WTC11 (cell line): ENCODE data around the gene LDLRAD4. TPM values are rescaled to one million over a fixed set of nuclear protein-coding genes. Genes with fewer than 3 reads are reported as not detected.

ENCODE experiments used
- ATAC-seq: fragments of 200-7000 bp; cut with Tn5 transposase; 2 replicates; pipeline ENCODE4 v1.10.0; 2021; ENCODE audit warnings: mild to moderate bottlenecking, moderate library complexity
- CTCF ChIA-PET: fragments of 300-600 bp; sonication (Branson Sonifier 250); formaldehyde crosslinking; loops from one replicate; lab custom pipeline; 2021; ENCODE audit warnings: antibody characterized with exemption; lab: Charles Lee
- POLR2A ChIA-PET: fragments of 350-600 bp; sonication (Branson Sonifier 250); formaldehyde crosslinking; loops from one replicate; lab custom pipeline; 2021; ENCODE audit warnings: antibody characterized with exemption; lab: Charles Lee
- DNase-seq: peaks from one replicate; pipeline ENCODE4 v3.0.0; 2021; ENCODE audit warnings: low spot score
- H3K27ac Mint-ChIP-seq: 2 replicates; pipeline ENCODE4 v1.8.0; 2021; ENCODE audit warnings: mixed read lengths
- H3K27me3 Mint-ChIP-seq: 2 replicates; pipeline ENCODE4 v1.8.0; 2021; ENCODE audit warnings: low read depth, mild to moderate bottlenecking, moderate library complexity, mixed read lengths
- H3K36me3 Mint-ChIP-seq: 2 replicates; pipeline ENCODE4 v1.8.0; 2021; ENCODE audit warnings: mixed read lengths
- H3K4me1 Mint-ChIP-seq: 2 replicates; pipeline ENCODE4 v1.8.0; 2022; ENCODE audit warnings: mixed read lengths
- H3K4me3 Mint-ChIP-seq: 2 replicates; pipeline ENCODE4 v1.8.0; 2021; ENCODE audit warnings: mild to moderate bottlenecking, moderate library complexity, mixed read lengths
- H3K9me3 Mint-ChIP-seq: 2 replicates; pipeline ENCODE4 v1.8.0; 2021; ENCODE audit warnings: mixed read lengths
- CREM ChIP-seq: sonication (generic); formaldehyde crosslinking; IDR thresholded peaks from 2 replicates; pipeline ENCODE4 v1.8.1; 2022; ENCODE audit warnings: mild to moderate bottlenecking, missing genetic modification reagents, moderate library complexity
- EMX1 ChIP-seq: fragments of 250-450 bp; sonication (Bioruptor Pico); IDR thresholded peaks from 2 replicates; pipeline ENCODE4 v1.8.0; 2021; ENCODE audit warnings: mild to moderate bottlenecking
- FOXP1 ChIP-seq: sonication (generic); formaldehyde crosslinking; IDR thresholded peaks from 2 replicates; pipeline ENCODE4 v1.8.0; 2022; ENCODE audit warnings: missing genetic modification reagents, mild to moderate bottlenecking, moderate library complexity, borderline replicate concordance
- GRHL2 ChIP-seq: fragments of 250-450 bp; sonication (Bioruptor Pico); IDR thresholded peaks from 2 replicates; pipeline ENCODE4 v1.8.0; 2022; ENCODE audit warnings: mild to moderate bottlenecking, moderate library complexity; ENCODE audit not compliant: insufficient replicate concordance, severe bottlenecking
- GTF2I ChIP-seq: fragments of 250-450 bp; sonication (Bioruptor Pico); conservative IDR thresholded peaks from 2 replicates; pipeline ENCODE4 v1.4.0; 2021; ENCODE audit warnings: mild to moderate bottlenecking
- HMGA2 ChIP-seq: fragments of 250-450 bp; sonication (Bioruptor Pico); IDR thresholded peaks from 2 replicates; pipeline ENCODE4 v1.4.0; 2021; ENCODE audit warnings: mild to moderate bottlenecking, moderate library complexity
- IRF2 ChIP-seq: sonication (generic); formaldehyde crosslinking; IDR thresholded peaks from 2 replicates; pipeline ENCODE4 v1.8.0; 2022; ENCODE audit warnings: low read depth, missing genetic modification reagents, borderline replicate concordance
- MYBL2 ChIP-seq: sonication (generic); formaldehyde crosslinking; IDR thresholded peaks from 2 replicates; pipeline ENCODE4 v1.8.1; 2023; ENCODE audit warnings: mild to moderate bottlenecking, moderate library complexity, missing genetic modification reagents
- NR3C1 ChIP-seq: sonication (generic); formaldehyde crosslinking; conservative IDR thresholded peaks from 2 replicates; pipeline ENCODE4 v1.8.1; 2023; ENCODE audit warnings: low read depth, mild to moderate bottlenecking, missing genetic modification reagents
- OVOL2 ChIP-seq: fragments of 250-450 bp; sonication (Bioruptor Pico); IDR thresholded peaks from 2 replicates; pipeline ENCODE4 v1.9.0; 2021; ENCODE audit warnings: mild to moderate bottlenecking, borderline replicate concordance
- SMAD4 ChIP-seq: sonication (generic); formaldehyde crosslinking; IDR thresholded peaks from 2 replicates; pipeline ENCODE4 v1.8.0; 2022; ENCODE audit warnings: mild to moderate bottlenecking, missing genetic modification reagents
- SOX15 ChIP-seq: fragments of 250-450 bp; sonication (Bioruptor Pico); IDR thresholded peaks from 2 replicates; pipeline ENCODE4 v1.9.0; 2021; ENCODE audit warnings: mild to moderate bottlenecking
- ZBTB21 ChIP-seq: sonication (generic); formaldehyde crosslinking; IDR thresholded peaks from 2 replicates; pipeline ENCODE4 v1.8.1; 2023; ENCODE audit warnings: mild to moderate bottlenecking, missing genetic modification reagents, borderline replicate concordance
- ZNF219 ChIP-seq: sonication (generic); formaldehyde crosslinking; IDR thresholded peaks from 2 replicates; pipeline ENCODE4 v1.8.0; 2023; ENCODE audit warnings: missing genetic modification reagents, mild to moderate bottlenecking, borderline replicate concordance
- ZNF396 ChIP-seq: fragments of 250-450 bp; sonication (Bioruptor Pico); IDR thresholded peaks from 2 replicates; pipeline ENCODE4 v1.8.0; 2021; ENCODE audit warnings: mild to moderate bottlenecking, moderate library complexity, borderline replicate concordance
- total RNA-seq: library from RNA; stranded (reverse); gene quantifications from 3 replicates; pipeline ENCODE4 v1.2.3, GENCODE V29; 2021
- TF ChIP-seq, protein P1 (sequence below): fragments of 250-450 bp; sonication (Bioruptor Pico); conservative IDR thresholded peaks from 2 replicates; pipeline ENCODE4 v1.9.0; 2021; ENCODE audit warnings: mild to moderate bottlenecking
- TF ChIP-seq, protein P2 (sequence below): sonication (generic); formaldehyde crosslinking; IDR thresholded peaks from 2 replicates; pipeline ENCODE4 v1.8.0; 2022; ENCODE audit warnings: mild to moderate bottlenecking, missing genetic modification reagents
- TF ChIP-seq, protein P3 (sequence below): sonication (generic); formaldehyde crosslinking; IDR thresholded peaks from 2 replicates; pipeline ENCODE4 v1.8.1; 2022; ENCODE audit warnings: missing genetic modification reagents, borderline replicate concordance
- TF ChIP-seq, protein P4 (sequence below): sonication (generic); formaldehyde crosslinking; conservative IDR thresholded peaks from 2 replicates; pipeline ENCODE4 v1.8.1; 2022; ENCODE audit warnings: mild to moderate bottlenecking, missing genetic modification reagents
- TF ChIP-seq, protein P5 (sequence below): sonication (generic); formaldehyde crosslinking; IDR thresholded peaks from 2 replicates; pipeline ENCODE4 v1.8.1; 2022; ENCODE audit warnings: low read depth, missing genetic modification reagents, borderline replicate concordance
- TF ChIP-seq, protein P6 (sequence below): fragments of 250-450 bp; sonication (Bioruptor Pico); IDR thresholded peaks from 2 replicates; pipeline ENCODE4 v1.9.0; 2021; ENCODE audit warnings: mild to moderate bottlenecking, borderline replicate concordance
- TF ChIP-seq, protein P7 (sequence below): fragments of 250-450 bp; sonication (Bioruptor Pico); IDR thresholded peaks from 2 replicates; pipeline ENCODE4 v1.9.0; 2021; ENCODE audit warnings: mild to moderate bottlenecking
- TF ChIP-seq, protein P8 (sequence below): sonication (generic); formaldehyde crosslinking; IDR thresholded peaks from 2 replicates; pipeline ENCODE4 v1.8.0; 2022; ENCODE audit warnings: mild to moderate bottlenecking, missing genetic modification reagents

LDLRAD4 gene
- total RNA-seq, 1 experiment from 2014 or later: 6.2 TPM

DNA sequence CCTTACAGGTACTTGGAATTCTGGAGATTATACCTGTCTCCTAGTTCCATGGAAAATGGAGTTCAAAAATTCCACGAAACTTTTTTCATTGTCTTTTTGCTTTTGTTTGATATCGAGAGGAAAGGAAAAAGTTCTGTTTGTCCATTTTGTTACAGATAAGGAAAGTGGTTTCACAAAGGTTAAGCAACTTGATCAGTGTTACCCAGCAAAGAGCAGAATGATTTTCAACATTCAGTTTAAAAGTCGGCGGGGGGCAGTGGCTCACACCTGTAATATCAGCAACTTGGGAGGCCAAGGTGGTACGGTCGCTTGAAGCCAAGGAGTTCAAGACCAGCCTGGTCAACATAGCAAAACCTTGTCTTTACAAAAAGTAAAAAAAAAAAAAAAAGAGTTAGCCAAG, 118.8 kb downstream of the LDLRAD4 start (continued):
- TF ChIP-seq, protein P1, sequence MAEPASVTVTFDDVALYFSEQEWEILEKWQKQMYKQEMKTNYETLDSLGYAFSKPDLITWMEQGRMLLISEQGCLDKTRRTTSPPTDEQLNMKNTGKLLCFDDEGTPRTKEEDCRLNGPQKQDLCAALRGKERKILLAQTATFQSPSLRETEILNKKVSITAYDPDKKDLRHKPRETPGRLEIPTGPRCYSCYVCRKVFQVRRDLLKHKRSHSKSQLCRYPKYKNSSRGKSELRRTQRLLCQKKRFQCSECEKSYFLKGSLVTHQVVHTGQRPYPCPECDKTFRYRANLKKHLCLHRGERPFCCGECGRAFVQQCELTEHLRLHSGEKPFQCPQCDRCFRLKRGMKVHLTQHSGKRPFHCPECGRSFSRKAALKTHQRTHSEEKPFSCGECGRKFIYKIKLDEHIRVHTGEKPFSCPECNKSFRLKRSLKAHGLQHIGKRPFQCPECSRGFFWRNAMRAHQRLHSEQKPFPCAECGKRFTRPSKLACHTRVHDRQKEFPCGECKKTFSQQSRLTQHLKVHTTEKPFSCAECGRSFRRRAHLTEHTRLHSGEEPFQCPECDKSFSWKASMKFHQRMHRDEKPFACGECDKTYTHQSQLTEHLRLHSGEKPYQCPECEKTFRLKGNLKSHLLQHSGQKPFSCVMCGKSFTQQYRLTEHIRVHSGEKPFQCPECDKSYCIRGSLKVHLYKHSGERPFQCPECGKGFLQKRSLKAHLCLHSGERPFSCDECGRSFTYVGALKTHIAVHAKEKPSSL (CRISPR knock-in tag): no peak
- TF ChIP-seq OVOL2 (CRISPR knock-in tag): no peak
- TF ChIP-seq ZNF396 (CRISPR knock-in tag): no peak
- TF ChIP-seq, protein P2, sequence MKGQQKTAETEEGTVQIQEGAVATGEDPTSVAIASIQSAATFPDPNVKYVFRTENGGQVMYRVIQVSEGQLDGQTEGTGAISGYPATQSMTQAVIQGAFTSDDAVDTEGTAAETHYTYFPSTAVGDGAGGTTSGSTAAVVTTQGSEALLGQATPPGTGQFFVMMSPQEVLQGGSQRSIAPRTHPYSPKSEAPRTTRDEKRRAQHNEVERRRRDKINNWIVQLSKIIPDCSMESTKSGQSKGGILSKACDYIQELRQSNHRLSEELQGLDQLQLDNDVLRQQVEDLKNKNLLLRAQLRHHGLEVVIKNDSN (CRISPR knock-in tag): no peak
- TF ChIP-seq IRF2 (CRISPR knock-in tag): no peak

DNA sequence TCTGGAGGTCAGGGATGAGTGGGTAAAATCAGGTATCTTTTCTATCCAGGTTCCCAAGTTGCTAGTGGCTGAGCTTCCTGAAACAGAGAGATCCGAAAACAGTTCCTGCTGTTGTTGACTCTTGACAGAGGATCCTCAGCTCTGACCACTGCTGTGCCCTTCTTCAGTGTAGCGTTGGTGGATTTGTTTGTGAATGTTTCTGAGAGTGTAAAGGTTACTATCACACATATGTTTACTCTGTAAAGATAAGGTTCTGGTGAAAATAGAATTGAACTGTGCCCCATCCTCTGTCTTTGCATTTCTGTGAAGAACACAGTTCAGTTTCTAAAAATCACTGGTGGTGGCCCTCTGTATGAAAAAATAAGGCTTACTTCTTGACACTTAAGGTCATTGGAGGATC, 119.8 kb downstream of the LDLRAD4 start:
- no peak for DNase-seq
- peaks cover 18% of the 10 kb centered on the region for H3K36me3 Mint-ChIP-seq
- no peaks in the 10 kb centered on the region for H3K27me3 Mint-ChIP-seq
- H3K4me3 Mint-ChIP-seq: no peak overlapping the region
- TF ChIP-seq, protein P3, sequence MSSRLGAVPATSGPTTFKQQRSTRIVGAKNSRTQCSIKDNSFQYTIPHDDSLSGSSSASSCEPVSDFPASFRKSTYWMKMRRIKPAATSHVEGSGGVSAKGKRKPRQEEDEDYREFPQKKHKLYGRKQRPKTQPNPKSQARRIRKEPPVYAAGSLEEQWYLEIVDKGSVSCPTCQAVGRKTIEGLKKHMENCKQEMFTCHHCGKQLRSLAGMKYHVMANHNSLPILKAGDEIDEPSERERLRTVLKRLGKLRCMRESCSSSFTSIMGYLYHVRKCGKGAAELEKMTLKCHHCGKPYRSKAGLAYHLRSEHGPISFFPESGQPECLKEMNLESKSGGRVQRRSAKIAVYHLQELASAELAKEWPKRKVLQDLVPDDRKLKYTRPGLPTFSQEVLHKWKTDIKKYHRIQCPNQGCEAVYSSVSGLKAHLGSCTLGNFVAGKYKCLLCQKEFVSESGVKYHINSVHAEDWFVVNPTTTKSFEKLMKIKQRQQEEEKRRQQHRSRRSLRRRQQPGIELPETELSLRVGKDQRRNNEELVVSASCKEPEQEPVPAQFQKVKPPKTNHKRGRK: no peak
- TF ChIP-seq ZNF219 (no peak), CREM (CRISPR knock-in tag) (no peak), NR3C1 (CRISPR knock-in tag) (no peak), EMX1 (CRISPR knock-in tag) (no peak), MYBL2 (CRISPR knock-in tag) (no peak), ZBTB21 (CRISPR knock-in tag) (no peak), GTF2I (CRISPR knock-in tag) (no peak), GRHL2 (no peak), SMAD4 (CRISPR knock-in tag) (no peak), HMGA2 (CRISPR knock-in tag) (no peak)
- TF ChIP-seq, protein P4, sequence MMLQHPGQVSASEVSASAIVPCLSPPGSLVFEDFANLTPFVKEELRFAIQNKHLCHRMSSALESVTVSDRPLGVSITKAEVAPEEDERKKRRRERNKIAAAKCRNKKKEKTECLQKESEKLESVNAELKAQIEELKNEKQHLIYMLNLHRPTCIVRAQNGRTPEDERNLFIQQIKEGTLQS (CRISPR knock-in tag): no peak
- TF ChIP-seq, protein P5, sequence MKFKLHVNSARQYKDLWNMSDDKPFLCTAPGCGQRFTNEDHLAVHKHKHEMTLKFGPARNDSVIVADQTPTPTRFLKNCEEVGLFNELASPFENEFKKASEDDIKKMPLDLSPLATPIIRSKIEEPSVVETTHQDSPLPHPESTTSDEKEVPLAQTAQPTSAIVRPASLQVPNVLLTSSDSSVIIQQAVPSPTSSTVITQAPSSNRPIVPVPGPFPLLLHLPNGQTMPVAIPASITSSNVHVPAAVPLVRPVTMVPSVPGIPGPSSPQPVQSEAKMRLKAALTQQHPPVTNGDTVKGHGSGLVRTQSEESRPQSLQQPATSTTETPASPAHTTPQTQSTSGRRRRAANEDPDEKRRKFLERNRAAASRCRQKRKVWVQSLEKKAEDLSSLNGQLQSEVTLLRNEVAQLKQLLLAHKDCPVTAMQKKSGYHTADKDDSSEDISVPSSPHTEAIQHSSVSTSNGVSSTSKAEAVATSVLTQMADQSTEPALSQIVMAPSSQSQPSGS: no peak
- POLR2A ChIA-PET: no interaction called here
- CTCF ChIA-PET: no interaction called here
- H3K9me3 Mint-ChIP-seq: peaks cover 40% of the 10 kb centered on the region
- H3K4me1 Mint-ChIP-seq: peaks cover 17% of the 10 kb centered on the region
- no peak overlapping the region for H3K27ac Mint-ChIP-seq
- ATAC-seq: no peak

DNA sequence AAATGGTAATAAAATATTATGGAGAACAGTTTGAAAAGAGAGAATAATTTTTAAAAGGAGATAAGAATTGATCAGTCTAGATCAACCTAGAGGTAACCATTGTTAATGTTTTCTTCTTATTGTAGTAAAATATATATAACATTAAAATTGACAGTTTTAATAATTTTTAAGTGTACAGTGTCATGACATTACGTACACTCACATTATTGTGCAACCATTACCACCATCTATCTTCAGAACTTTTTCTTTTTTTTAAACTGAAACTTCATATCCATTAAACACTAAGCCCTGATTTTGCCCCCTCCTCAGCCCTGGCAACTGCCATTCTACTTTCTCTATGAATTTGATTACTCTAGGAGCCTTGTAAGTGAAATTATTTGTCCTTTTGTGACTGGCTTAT, 121.1 kb downstream of the LDLRAD4 start:
- peaks cover 44% of the 10 kb centered on the region for H3K9me3 Mint-ChIP-seq
- no peak for ATAC-seq
- ChIA-PET CTCF (no interaction called here), POLR2A (no interaction called here)
- H3K27ac Mint-ChIP-seq: no peak overlapping the region
- H3K4me1 Mint-ChIP-seq: peaks cover 17% of the 10 kb centered on the region
- DNase-seq: no peak
- no peak overlapping the region for H3K4me3 Mint-ChIP-seq
- no peaks in the 10 kb centered on the region for H3K27me3 Mint-ChIP-seq
- H3K36me3 Mint-ChIP-seq: peaks cover 29% of the 10 kb centered on the region
- no peak for TF ChIP-seq EMX1 (CRISPR knock-in tag)
- TF ChIP-seq, protein P6, sequence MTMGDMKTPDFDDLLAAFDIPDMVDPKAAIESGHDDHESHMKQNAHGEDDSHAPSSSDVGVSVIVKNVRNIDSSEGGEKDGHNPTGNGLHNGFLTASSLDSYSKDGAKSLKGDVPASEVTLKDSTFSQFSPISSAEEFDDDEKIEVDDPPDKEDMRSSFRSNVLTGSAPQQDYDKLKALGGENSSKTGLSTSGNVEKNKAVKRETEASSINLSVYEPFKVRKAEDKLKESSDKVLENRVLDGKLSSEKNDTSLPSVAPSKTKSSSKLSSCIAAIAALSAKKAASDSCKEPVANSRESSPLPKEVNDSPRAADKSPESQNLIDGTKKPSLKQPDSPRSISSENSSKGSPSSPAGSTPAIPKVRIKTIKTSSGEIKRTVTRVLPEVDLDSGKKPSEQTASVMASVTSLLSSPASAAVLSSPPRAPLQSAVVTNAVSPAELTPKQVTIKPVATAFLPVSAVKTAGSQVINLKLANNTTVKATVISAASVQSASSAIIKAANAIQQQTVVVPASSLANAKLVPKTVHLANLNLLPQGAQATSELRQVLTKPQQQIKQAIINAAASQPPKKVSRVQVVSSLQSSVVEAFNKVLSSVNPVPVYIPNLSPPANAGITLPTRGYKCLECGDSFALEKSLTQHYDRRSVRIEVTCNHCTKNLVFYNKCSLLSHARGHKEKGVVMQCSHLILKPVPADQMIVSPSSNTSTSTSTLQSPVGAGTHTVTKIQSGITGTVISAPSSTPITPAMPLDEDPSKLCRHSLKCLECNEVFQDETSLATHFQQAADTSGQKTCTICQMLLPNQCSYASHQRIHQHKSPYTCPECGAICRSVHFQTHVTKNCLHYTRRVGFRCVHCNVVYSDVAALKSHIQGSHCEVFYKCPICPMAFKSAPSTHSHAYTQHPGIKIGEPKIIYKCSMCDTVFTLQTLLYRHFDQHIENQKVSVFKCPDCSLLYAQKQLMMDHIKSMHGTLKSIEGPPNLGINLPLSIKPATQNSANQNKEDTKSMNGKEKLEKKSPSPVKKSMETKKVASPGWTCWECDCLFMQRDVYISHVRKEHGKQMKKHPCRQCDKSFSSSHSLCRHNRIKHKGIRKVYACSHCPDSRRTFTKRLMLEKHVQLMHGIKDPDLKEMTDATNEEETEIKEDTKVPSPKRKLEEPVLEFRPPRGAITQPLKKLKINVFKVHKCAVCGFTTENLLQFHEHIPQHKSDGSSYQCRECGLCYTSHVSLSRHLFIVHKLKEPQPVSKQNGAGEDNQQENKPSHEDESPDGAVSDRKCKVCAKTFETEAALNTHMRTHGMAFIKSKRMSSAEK (CRISPR knock-in tag): no peak
- TF ChIP-seq, protein P7, sequence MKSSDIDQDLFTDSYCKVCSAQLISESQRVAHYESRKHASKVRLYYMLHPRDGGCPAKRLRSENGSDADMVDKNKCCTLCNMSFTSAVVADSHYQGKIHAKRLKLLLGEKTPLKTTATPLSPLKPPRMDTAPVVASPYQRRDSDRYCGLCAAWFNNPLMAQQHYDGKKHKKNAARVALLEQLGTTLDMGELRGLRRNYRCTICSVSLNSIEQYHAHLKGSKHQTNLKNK (CRISPR knock-in tag): no peak
- TF ChIP-seq, protein P8, sequence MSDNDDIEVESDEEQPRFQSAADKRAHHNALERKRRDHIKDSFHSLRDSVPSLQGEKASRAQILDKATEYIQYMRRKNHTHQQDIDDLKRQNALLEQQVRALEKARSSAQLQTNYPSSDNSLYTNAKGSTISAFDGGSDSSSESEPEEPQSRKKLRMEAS (CRISPR knock-in tag): no peak
- no peak for TF ChIP-seq SOX15 (CRISPR knock-in tag)
- TF ChIP-seq FOXP1 (CRISPR knock-in tag): no peak
